ENCODE results near the gene VKORC1L1.
"Not testable (repeated sequence)": the region's sequence is repeated elsewhere in the genome, so short reads cannot be mapped to it uniquely, and the experiment has no call there.

Gene VKORC1L1

DNA sequence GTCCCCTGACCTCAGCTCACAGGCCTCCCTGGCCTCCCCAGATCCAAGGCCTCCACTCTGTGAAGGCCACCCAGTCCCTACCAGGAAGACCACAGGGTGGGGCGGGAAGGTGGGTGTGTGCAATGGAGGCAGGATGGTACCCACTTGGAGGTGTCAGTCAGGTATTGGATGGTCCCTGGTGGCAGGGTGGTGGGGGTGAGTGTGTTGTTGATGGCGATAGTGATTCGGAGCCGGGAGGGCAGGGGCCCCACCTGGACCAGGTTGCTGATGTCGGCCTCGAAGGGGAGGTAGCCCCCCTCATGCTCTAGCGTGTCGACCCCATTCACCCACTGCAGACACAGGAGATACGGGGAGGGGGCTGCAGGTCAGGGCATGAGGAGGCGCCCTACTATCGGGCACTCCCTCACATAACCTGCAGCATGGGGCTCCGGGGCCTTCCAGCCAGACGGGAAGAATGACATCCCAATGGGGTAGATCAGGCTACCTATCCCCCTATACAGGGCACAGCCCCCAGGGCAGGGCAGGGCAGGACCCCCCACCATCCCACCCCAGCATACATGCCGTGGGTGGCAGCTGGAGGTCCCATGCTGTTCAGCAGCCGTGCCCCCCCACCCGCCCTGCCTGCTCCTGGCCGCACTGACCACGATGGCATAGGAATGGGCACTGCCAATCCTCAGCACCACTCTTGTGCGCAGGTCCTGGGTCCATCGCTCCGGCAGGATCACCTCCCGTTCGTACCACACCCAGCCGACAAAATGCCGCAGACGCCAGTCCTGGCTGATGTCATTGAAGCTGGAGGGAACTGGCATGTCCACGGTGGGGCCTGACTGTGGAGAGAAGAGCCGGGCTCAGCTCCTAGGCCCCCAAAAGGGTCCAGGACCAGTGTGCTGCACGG, 107.0 kb downstream of the VKORC1L1 start:
- DNase-seq = no peak

DNA sequence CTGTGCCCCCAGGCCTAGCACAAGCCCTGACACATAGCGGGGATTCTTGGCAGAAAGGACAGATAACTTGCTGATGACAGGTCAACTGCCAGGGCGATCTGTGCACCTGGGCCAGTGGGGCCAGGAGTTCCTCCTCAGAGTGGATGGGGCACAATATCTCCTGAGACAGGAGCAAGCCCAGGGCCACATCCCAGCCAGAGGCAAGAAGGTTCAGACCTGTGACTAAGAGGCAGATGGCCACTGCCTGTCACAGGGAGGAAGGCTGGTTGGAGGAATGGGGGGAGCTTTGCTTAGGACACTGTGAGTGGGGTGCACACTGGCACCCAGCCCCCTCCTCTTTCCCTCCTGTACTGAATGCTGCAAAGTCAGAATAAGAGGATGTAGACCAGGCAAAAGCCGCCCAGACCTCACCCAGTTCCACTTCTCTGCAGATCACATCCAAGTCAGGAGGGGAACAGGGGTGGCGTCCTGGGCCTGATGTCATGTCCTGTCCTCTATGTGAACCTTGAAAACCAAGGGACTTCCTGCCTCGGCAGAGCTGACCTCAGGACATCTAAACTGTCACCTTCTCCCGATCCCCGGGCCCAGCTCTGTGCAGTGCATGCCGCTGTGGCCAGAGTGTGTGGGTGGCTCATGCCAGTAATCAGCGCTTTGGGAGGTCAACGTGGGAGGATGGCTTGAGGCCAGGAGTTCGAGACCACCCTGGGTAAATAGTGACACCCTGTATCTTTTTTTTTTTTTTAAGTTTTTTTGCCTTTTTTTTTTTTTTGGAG, 107.8 kb downstream of the VKORC1L1 start:
- peak in 5 of 6 experiments; percentile 3 to 20 (median 15) for DNase-seq

DNA sequence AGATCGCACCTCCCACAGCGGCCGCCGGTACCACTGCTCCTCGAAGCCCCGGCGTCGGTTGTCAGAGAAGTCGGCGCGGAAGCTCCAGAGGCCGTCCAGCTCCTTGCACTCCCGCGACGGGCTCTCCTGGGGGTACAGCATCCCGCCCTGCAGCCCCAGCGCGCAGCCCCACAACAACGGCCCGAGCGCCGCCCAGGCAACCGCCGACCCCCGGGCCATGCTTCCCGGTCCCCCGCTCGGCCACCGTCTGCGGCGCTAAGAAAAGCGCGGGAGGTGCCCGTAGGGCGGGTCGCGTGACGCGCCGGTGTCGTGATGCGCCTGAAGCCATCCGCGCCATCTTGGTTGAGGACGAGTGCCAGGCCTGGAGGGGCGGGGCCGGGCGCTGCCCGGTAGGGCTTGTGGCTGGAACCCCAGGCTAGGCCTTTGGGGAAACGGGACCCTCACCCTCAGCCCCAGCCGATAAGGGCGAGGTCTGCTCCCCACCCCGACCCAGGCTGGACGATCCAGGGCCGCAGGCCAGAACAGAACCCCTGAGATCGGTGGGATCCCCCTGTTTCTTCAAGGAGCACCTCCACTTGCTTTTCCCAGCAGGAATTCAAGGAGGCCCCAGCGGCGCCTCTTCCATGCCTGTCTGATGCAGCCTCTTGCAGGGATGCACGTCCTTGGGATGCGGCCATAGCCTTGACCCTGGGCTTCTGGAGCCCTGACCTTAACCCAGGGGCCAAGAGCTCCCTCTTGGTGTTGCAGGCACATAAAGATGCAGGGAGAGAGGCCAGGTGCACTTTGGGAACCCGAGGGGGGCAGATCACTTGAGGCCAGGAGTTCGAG, 109.3 kb downstream of the VKORC1L1 start, which contains the start of gene GUSB:
TSS of gene GUSB (minus strand) at position 249 of the 828 bp plus-strand sequence. CDS start at position 219, 30 bp downstream.
- DNase-seq = peak; percentile 67 to 90 (median 83)

DNA sequence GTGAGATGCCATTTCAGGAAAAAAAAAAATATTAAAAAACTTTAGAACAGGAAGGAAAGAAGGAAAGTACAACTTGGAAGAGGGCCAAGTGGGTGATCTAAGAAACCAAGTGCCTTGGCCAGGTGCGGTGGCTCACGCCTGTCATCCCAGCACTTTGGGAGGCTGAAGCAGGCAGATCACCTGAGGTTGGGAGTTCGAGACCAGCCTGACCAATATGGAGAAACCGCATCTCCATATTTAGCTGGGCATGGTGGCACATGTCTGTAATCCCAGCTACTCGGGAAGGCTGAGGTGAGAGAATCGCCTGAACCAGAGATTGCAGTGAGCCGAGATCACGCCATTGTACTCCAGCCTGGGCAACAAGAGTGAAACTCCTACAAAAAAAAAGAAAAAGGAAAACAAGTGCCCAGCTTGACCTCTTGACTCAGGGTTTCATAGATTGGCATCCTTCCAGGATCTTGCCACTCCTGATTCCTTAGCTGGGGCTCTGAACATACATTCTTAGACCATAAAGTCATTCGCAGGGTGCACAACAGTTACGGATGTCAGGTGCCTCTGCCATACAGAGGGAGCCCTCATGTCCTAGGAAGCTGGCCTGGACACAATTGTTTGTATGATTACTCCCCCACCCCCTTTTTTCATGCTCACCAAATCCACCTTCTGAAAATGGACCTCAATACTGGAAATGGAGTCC, 111.2 kb downstream of the VKORC1L1 start:
- DNase-seq = no peak

GRCh38 chr7:65988084-65988483, 115.2 kb downstream of the VKORC1L1 start:
- no peak for DNase-seq

- not testable (repeated sequence) for DNase-seq
Measured at GRCh38 chr7:65988503-65988902, 115.6 kb downstream of the VKORC1L1 start.

DNA sequence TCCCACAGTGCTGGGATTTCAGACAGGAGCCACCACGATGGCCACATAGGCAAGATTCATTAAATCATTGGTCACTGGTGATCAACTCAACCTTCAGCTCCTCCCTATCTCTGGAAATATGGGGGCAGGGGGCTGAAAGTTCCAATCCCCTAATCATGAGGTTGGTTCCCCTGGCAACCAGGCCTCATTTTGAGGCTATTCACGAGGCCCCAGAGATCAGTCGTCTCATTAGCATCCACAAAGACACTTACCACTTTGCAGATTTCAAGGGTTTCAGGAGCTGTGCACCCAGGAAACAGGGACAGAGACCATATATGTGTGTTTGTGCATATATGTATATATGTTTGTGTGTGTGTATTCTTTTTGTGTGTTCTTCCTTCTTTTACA, 116.8 kb downstream of the VKORC1L1 start:
- no peak for DNase-seq

GRCh38 chr7:65991829-65992228, 119.0 kb downstream of the VKORC1L1 start:
- DNase-seq = not testable (repeated sequence)

- no peak for DNase-seq
Measured at GRCh38 chr7:65992526-65992925, 119.7 kb downstream of the VKORC1L1 start.

GRCh38 chr7:65994984-65995383, 122.1 kb downstream of the VKORC1L1 start:
- not testable (repeated sequence) for DNase-seq

DNA sequence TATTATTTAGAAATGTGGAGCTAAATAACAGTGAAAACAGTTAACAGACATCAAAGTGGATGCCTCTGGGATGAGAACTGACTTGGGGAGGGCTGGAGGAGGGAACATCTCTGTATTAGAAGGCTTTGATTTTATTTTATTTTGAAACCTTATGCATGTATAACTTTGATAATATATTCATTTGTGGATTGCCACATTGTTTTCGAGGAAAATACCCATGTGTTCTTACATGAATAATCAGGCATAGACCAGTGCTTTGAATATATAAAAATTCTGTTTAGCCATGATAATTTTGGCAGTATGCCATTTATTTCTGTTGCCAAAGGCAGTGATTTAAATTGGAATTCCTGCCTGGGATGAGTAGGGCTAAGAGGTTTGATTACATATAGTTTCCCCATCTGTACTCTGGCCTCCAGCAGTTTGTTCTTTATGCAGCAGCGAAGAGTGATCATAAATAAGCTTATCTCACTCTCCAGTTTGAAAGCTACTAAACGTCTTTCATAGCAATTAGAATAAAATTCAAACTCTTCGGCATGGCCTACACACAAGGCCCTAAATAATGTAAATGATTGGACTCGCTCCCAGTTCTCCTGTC, 128.0 kb downstream of the VKORC1L1 start:
- DNase-seq = not testable (repeated sequence)

- DNase-seq = not testable (repeated sequence)
Measured at GRCh38 chr7:66005115-66005671, 132.3 kb downstream of the VKORC1L1 start.

- DNase-seq = no peak
Measured at GRCh38 chr7:66007232-66007631, 134.4 kb downstream of the VKORC1L1 start.
